SU-DHL-6 (cell line): Measurements from ENCODE around the gene GABBR2.
"Not testable (repeated sequence)": the region's sequence is repeated elsewhere in the genome, so short reads cannot be mapped to it uniquely, and the experiment has no call there.

Experiments used
- H2AFZ ChIP-seq: fragments of 200-600 bp; sonication (generic); 2 replicates; pipeline ENCODE4 v1.6.1; 2014; ENCODE audit warnings: low read depth, mild to moderate bottlenecking, moderate library complexity, mixed read lengths, antibody characterized with exemption, low read length; ENCODE audit not compliant: severe bottlenecking
- H3F3A ChIP-seq: fragments of 200-600 bp; shearing (Covaris generic); 2 replicates; pipeline ENCODE4 v1.6.0; 2016; ENCODE audit warnings: antibody characterized with exemption, mild to moderate bottlenecking; ENCODE audit not compliant: insufficient read depth
- H3K27ac ChIP-seq: fragments of 200-600 bp; sonication (generic); 2 replicates; pipeline ENCODE4 v1.5.1; 2016; ENCODE audit warnings: low read depth, mild to moderate bottlenecking, low read length, moderate library complexity, mixed read lengths
- H3K27me3 ChIP-seq: fragments of 200-600 bp; sonication (generic), shearing (Covaris generic); 2 replicates; pipeline ENCODE4 v1.6.0; 2014; ENCODE audit warnings: mild to moderate bottlenecking, low read length
- H3K36me3 ChIP-seq: fragments of 200-600 bp; sonication (generic); 2 replicates; pipeline ENCODE4 v1.6.1; 2014; ENCODE audit warnings: mild to moderate bottlenecking, low read length, mixed read lengths
- H3K4me2 ChIP-seq: fragments of 300-600, 200-600 bp; shearing (Covaris generic), sonication (generic); 2 replicates; pipeline ENCODE4 v1.6.0; 2014; ENCODE audit warnings: low read length, low read depth, mild to moderate bottlenecking; ENCODE audit not compliant: poor library complexity, severe bottlenecking
- H3K4me3 ChIP-seq: fragments of 200-600 bp; sonication (generic); 2 replicates; pipeline ENCODE4 v1.5.1; 2014; ENCODE audit warnings: antibody characterized with exemption, low read length, mild to moderate bottlenecking, mixed read lengths; ENCODE audit not compliant: insufficient read depth, poor library complexity, severe bottlenecking
- H3K79me2 ChIP-seq: fragments of 200-600 bp; sonication (generic); 2 replicates; pipeline ENCODE4 v1.6.1; 2014; ENCODE audit warnings: mild to moderate bottlenecking, low read length, moderate library complexity; ENCODE audit not compliant: insufficient read depth
- H3K9ac ChIP-seq: fragments of 200-600 bp; sonication (generic); 2 replicates; pipeline ENCODE4 v1.7.0; 2014; ENCODE audit warnings: mild to moderate bottlenecking, low read length
- H3K9me2 ChIP-seq: fragments of 200-600 bp; sonication (generic); replicated peaks from 2 replicates; pipeline ENCODE4 v1.6.1; 2014; ENCODE audit warnings: low read length; ENCODE audit not compliant: insufficient read depth
- H3K9me3 ChIP-seq: fragments of 200-600 bp; sonication (generic); 2 replicates; pipeline ENCODE4 v1.6.1; 2014; ENCODE audit warnings: low read length, mixed read lengths; ENCODE audit not compliant: insufficient read depth
- H4K20me1 ChIP-seq: fragments of 200-600 bp; sonication (generic); 2 replicates; pipeline ENCODE4 v1.6.1; 2014; ENCODE audit warnings: low read depth, mild to moderate bottlenecking, antibody characterized with exemption, low read length, moderate library complexity, mixed read lengths
- EZH2phosphoT487 ChIP-seq: fragments of 200-600 bp; sonication (generic), shearing (Covaris generic); conservative IDR thresholded peaks from 2 replicates; pipeline ENCODE4 v1.6.1; 2018; ENCODE audit warnings: mild to moderate bottlenecking, antibody characterized with exemption, low read length, moderate library complexity, mixed read lengths
- TF ChIP-seq, protein P1 (sequence below): fragments of 200-600 bp; sonication (generic); IDR thresholded peaks from one replicate; pipeline ENCODE4 v1.5.1; 2017; ENCODE audit warnings: antibody characterized with exemption, mild to moderate bottlenecking, low read length, moderate library complexity; ENCODE audit not compliant: insufficient read depth, poor library complexity, severe bottlenecking

The GABBR2 gene

DNA sequence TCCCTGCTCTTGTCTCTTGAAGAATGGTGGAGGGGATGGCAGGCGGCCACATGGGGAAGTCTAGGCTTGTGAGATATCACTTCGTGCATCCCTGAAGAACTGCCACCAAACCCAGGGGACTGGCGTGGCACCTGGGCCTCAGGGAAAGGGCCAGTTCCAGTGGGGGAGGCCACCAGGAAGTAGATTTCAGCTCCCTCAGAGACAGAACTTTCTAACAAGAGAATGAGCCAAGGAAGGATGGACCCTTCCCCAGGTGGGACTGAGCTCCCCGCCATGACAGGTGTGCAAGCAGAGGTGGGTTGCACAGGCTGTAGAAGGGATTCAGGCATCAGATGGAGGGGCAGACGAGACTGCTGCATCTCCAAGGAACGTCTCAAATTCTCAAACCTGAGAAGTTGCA, 193.9 kb downstream of the GABBR2 start:
- H3K27ac ChIP-seq: no peak overlapping the region
- H2AFZ ChIP-seq: no peak overlapping the region
- no peaks in the 10 kb centered on the region for H3K79me2 ChIP-seq
- H3K36me3 ChIP-seq: no peaks in the 10 kb centered on the region
- no peak overlapping the region for H3K9ac ChIP-seq
- no peak overlapping the region for H3K4me2 ChIP-seq
- no peaks in the 10 kb centered on the region for H4K20me1 ChIP-seq
- no peak for TF ChIP-seq EZH2phosphoT487
- TF ChIP-seq, protein P1, sequence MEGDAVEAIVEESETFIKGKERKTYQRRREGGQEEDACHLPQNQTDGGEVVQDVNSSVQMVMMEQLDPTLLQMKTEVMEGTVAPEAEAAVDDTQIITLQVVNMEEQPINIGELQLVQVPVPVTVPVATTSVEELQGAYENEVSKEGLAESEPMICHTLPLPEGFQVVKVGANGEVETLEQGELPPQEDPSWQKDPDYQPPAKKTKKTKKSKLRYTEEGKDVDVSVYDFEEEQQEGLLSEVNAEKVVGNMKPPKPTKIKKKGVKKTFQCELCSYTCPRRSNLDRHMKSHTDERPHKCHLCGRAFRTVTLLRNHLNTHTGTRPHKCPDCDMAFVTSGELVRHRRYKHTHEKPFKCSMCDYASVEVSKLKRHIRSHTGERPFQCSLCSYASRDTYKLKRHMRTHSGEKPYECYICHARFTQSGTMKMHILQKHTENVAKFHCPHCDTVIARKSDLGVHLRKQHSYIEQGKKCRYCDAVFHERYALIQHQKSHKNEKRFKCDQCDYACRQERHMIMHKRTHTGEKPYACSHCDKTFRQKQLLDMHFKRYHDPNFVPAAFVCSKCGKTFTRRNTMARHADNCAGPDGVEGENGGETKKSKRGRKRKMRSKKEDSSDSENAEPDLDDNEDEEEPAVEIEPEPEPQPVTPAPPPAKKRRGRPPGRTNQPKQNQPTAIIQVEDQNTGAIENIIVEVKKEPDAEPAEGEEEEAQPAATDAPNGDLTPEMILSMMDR: no peak
- H3K9me2 ChIP-seq: no peaks in the 10 kb centered on the region
- H3K27me3 ChIP-seq: no peaks in the 10 kb centered on the region
- H3K4me3 ChIP-seq: no peak overlapping the region
- no peaks in the 10 kb centered on the region for H3K9me3 ChIP-seq
- H3F3A ChIP-seq: no peaks in the 10 kb centered on the region

DNA sequence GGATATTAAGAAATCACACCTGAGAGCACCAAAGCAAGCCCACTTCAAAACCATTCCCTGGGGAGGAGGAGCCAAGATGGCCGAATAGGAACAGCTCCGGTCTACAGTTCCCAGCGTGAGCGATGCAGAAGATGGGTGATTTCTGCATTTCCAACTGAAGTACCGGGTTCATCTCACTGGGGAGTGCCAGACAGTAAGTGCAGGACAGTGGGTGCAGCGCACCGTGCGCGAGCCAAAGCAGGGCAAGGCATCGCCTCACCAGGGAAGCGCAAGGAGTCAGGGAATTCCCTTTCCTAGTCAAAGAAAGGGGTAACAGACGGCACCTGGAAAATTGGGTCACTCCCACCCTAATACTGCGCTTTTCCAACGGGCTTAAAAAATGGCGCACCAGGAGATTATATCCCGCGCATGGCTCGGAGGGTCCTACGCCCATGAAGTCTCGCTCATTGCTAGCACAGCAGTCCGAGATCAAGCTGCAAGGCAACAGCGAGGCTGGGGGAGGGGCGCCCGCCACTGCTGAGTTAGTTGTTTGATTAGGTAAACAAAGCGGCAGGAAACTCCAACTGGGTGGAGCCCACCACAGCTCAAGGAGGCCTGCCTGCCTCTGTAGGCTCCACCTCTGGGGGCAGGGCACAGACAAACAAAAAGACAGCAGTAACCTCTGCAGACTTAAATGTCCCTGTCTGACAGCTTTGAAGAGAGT, 200.4 kb downstream of the GABBR2 start:
- not testable (repeated sequence) for H3K36me3 ChIP-seq, H3K4me3 ChIP-seq, H4K20me1 ChIP-seq, H3K4me2 ChIP-seq, H3K27ac ChIP-seq, H3K9me2 ChIP-seq, H3K9me3 ChIP-seq, H2AFZ ChIP-seq, H3K79me2 ChIP-seq, H3K27me3 ChIP-seq, H3K9ac ChIP-seq, H3F3A ChIP-seq

DNA sequence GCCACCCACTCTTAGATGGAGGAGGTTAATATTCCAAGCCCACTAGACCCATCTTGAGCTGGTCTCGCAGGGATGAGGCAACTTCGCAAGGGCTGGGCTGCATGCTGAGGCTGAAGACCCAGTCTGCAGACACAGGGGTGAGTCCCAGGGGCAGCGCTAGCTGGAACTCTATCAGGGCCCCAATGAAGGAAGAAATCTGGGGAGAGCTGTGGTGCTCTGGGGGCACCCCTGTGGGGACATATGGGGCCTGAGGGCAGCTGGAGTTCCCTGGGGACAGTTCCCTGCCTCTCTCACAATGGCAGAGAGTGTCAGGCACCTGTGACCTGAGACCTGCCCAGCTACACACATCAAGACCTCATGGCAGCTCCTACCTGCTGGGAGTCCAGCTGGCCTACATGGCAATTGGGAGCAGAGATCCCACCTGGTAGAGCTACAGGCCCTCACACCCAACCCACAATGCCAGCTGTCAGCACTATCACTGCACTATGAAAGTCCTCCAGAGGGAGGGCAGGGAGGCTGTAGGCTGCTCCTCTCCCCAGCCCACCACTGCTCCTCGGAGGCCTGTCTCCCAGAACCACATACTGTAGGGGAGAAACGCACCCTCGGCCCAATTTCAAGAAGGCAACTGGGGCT, 202.2 kb downstream of the GABBR2 start:
- no peaks in the 10 kb centered on the region for H3K27me3 ChIP-seq
- no peak for TF ChIP-seq EZH2phosphoT487
- TF ChIP-seq, protein P1: no peak
- no peaks in the 10 kb centered on the region for H4K20me1 ChIP-seq
- H3F3A ChIP-seq: no peaks in the 10 kb centered on the region
- H3K4me2 ChIP-seq: no peak overlapping the region
- no peak overlapping the region for H2AFZ ChIP-seq
- no peak overlapping the region for H3K9ac ChIP-seq
- no peak overlapping the region for H3K4me3 ChIP-seq
- no peaks in the 10 kb centered on the region for H3K9me2 ChIP-seq
- H3K79me2 ChIP-seq: no peaks in the 10 kb centered on the region
- no peak overlapping the region for H3K27ac ChIP-seq
- H3K36me3 ChIP-seq: no peaks in the 10 kb centered on the region
- H3K9me3 ChIP-seq: no peaks in the 10 kb centered on the region
